CD4-positive, alpha-beta T cell treated with Interleukin-6 at 100 ng/mL for 8 hours (primary cell): ENCODE data around the gene P3H4.

ENCODE experiments used
- DNase-seq: peaks from one replicate; pipeline ENCODE4 v3.0.0-alpha.2; 2020; ENCODE audit warnings: mixed read lengths, low spot score

The P3H4 gene

DNA sequence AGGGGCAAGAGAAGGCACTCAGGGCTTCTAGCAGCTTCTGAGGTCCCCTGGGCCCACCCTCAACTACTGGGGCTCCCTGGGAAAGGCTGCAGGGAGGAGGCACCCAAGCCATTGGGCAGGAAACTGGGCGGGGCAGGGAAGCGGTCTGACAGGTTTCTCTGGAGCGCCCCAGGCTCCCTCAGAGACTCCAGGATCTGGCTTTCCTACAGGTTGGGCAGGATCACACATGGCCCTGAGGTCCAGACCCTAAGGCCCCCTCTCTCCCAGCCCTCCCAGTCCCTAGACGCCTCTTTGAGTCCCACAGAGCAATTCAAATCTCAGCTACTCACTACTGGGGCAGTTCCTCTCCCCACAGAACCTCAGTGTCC, 39.5 kb downstream of the P3H4 start:
- no peak for DNase-seq

GRCh38 chr17:41771389-41772206, 40.2 kb downstream of the P3H4 start:
- no peak for DNase-seq

- no peak for DNase-seq
Measured at GRCh38 chr17:41769985-41770384, 41.8 kb downstream of the P3H4 start.

- no peak for DNase-seq
Measured at GRCh38 chr17:41769346-41769862, 42.3 kb downstream of the P3H4 start.

GRCh38 chr17:41768682-41769288, 43.0 kb downstream of the P3H4 start:
- no peak for DNase-seq

GRCh38 chr17:41767324-41768042, 44.3 kb downstream of the P3H4 start:
- no peak for DNase-seq

GRCh38 chr17:41766135-41766534, 45.6 kb downstream of the P3H4 start:
- no peak for DNase-seq

DNA sequence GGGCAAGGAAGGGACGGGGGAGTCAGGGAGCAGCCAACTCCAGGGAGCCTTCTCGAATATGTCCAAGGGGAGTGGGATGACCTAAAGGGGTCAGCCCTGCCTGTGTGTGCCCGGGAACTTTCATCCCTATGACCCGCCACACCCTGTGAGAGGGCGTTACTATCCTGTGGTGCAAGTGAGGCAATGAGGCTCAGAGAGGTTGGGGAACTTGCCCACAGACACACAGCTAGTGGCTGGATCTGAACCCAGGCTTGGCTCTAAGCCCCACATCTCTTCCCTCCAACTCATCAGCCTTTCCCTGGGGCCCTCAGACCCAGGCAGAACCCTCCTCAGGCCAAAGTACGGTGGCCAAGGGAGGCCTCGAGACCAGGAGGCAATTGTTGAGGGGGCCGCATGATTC, 48.4 kb downstream of the P3H4 start:
- DNase-seq = no peak

- DNase-seq = no peak
Measured at GRCh38 chr17:41762841-41763240, 48.9 kb downstream of the P3H4 start.

GRCh38 chr17:41762391-41762790, 49.4 kb downstream of the P3H4 start:
- no peak for DNase-seq

- DNase-seq = no peak
Measured at GRCh38 chr17:41760878-41761277, 50.9 kb downstream of the P3H4 start.

DNA sequence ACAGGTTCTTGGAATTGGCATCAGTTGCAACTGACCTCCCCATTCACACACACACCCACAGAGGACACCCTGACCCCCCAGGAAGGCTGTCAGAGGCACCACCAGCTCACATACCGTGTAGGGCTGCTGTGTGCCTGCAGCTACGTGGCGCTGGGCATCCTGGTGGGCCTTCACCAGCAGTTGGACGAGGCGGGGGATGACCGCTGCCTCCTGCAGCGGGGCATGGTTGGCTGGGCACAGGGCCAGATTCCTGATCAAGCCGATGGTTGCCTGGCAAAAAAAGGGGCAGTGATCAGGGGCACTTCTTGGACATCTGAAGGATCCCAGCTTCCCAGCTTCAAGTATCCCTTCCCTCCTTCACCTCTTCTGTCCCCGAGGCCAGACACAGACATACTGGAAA, 53.1 kb downstream of the P3H4 start:
- DNase-seq = no peak

GRCh38 chr17:41754066-41754465, 57.7 kb downstream of the P3H4 start:
- DNase-seq = no peak
